Peyer's patch (tissue), 4 donors: Measurements from ENCODE around the gene PTTG1IP.

ENCODE experiments used
- CTCF ChIP-seq, 6 experiments: fragments of 450-650 bp in 4 of 6; fragments of 200-600 bp in 2 of 6; sonication (generic) in 1 of 6; IDR thresholded peaks; one replicate each; pipeline ENCODE4 v1.5.1; 2017 to 2019; ENCODE audit warnings: antibody characterized with exemption in 6 of 6, mild to moderate bottlenecking in 3 of 6, moderate library complexity in 1 of 6
- POLR2A ChIP-seq, 2 donors: fragments of 450-650 bp; IDR thresholded peaks; one replicate each; pipeline ENCODE4 v1.5.1; 2017; ENCODE audit warnings: antibody characterized with exemption in 2 of 2, mild to moderate bottlenecking in 2 of 2, moderate library complexity in 2 of 2

GRCh38 chr21:44871576-44872269 is 1.8 kb downstream of the PTTG1IP start:
- TF ChIP-seq CTCF (IDR thresholded peaks at IDR 0.05) = no peak
- peak in 1 of 2 donors; percentile 35 for TF ChIP-seq POLR2A (IDR thresholded peaks at IDR 0.05)
